Measurements from ENCODE around the gene DYNLRB2.

The DYNLRB2 gene

DNA sequence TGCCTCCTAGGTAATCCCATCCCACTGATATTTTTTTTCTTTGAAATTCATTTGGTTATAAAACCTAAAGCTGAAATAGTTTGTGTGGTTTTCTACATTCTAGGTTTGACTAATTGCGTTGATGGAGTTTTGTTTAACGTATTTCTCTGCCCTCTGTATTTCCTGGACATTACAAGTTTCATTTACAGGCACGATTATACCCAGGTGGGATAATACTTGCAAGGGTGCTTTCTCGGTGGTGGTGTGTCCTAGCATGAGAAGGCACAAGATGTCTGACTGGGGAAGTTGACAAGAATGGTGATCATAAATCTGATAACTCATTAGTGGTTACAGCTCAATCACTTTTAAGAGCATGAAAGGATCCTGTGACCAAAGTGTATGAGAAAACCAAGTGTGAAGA is 45.0 kb downstream of the DYNLRB2 start:
- H3F3A ChIP-seq (ENCODE audit: insufficient read depth, low read length): no peaks in the 10 kb centered on the region
- H3K27ac ChIP-seq (ENCODE audit: low read depth, low read length, poor library complexity, severe bottlenecking): no peak overlapping the region
- H2AFZ ChIP-seq (ENCODE audit: low read length): no peak overlapping the region
- TF ChIP-seq, protein P1, sequence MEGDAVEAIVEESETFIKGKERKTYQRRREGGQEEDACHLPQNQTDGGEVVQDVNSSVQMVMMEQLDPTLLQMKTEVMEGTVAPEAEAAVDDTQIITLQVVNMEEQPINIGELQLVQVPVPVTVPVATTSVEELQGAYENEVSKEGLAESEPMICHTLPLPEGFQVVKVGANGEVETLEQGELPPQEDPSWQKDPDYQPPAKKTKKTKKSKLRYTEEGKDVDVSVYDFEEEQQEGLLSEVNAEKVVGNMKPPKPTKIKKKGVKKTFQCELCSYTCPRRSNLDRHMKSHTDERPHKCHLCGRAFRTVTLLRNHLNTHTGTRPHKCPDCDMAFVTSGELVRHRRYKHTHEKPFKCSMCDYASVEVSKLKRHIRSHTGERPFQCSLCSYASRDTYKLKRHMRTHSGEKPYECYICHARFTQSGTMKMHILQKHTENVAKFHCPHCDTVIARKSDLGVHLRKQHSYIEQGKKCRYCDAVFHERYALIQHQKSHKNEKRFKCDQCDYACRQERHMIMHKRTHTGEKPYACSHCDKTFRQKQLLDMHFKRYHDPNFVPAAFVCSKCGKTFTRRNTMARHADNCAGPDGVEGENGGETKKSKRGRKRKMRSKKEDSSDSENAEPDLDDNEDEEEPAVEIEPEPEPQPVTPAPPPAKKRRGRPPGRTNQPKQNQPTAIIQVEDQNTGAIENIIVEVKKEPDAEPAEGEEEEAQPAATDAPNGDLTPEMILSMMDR (IDR thresholded peaks at IDR 0.05; ENCODE audit: low read length): no peak
- H3K9me2 ChIP-seq (ENCODE audit: low read depth, low read length): no peaks in the 10 kb centered on the region
- H3K9me3 ChIP-seq (ENCODE audit: low read length): no peaks in the 10 kb centered on the region
- H4K20me1 ChIP-seq (ENCODE audit: insufficient read depth, low read length): no peaks in the 10 kb centered on the region
- H3K36me3 ChIP-seq (ENCODE audit: insufficient read depth, low read length): no peaks in the 10 kb centered on the region
- no peaks in the 10 kb centered on the region for H3K4me1 ChIP-seq (ENCODE audit: insufficient read depth, low read length, severe bottlenecking)
- no peak overlapping the region for H3K4me3 ChIP-seq (ENCODE audit: low read depth, low read length, poor library complexity, severe bottlenecking)
- no peaks in the 10 kb centered on the region for H3K79me2 ChIP-seq (ENCODE audit: insufficient read depth, low read length)
- no peak overlapping the region for H3K9ac ChIP-seq (ENCODE audit: low read length)
- H3K27me3 ChIP-seq (ENCODE audit: insufficient read depth, low read length): no peaks in the 10 kb centered on the region
- H3K4me2 ChIP-seq (ENCODE audit: low read length): no peak overlapping the region

DNA sequence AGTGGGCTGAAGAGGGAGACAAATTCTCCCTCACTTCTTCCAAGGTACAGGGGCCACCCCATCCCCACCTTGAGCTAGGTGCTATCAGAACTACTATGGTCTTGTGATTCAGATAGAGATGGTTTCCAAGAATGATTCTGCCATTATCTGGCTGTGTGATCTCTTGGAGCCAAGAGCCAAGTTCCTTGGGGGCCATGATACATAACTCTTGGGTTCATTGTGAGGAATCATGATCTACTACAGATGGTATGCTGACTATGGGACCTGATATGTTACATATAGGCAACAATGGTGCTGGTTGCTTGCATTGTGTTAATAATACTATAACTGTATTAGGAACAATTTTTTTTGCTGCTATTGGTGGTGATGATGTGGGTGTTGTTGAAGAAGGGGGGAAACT is 45.7 kb downstream of the DYNLRB2 start:
- Histone ChIP-seq H3K27ac (ENCODE audit: low read depth, low read length, poor library complexity, severe bottlenecking) (no peak overlapping the region), H3K9ac (ENCODE audit: low read length) (no peak overlapping the region), H3K27me3 (ENCODE audit: insufficient read depth, low read length) (no peaks in the 10 kb centered on the region)

DNA sequence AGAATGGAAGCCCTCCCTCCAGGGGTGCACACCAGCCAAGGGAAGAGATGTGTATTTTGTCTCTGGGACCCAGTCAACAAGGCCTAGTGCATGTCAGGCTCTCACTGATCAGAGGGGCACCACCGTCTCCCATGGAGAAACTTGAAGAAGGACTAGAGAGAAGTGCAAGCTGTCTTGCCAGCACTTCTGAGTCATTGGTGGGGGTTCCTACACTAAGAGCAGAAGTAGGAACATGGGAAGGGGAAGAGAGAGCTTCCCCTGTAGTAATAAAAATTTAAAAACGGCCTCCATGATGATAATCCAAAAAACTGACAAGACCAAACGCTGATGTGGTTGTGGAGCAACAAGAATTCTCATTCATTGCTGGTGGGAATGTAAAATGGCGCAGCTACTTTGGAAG is 46.3 kb downstream of the DYNLRB2 start:
- H3K27me3 ChIP-seq (ENCODE audit: insufficient read depth, low read length): no peaks in the 10 kb centered on the region
- H3K4me1 ChIP-seq (ENCODE audit: insufficient read depth, low read length, severe bottlenecking): no peaks in the 10 kb centered on the region
- no peak overlapping the region for H3K27ac ChIP-seq (ENCODE audit: low read depth, low read length, poor library complexity, severe bottlenecking)

More for the DNA sequence above, 45.7 kb downstream of the DYNLRB2 start:
- Histone ChIP-seq H3K4me2 (ENCODE audit: low read length) (no peak overlapping the region), H3K4me1 (ENCODE audit: insufficient read depth, low read length, severe bottlenecking) (no peaks in the 10 kb centered on the region), H3F3A (ENCODE audit: insufficient read depth, low read length) (no peaks in the 10 kb centered on the region), H2AFZ (ENCODE audit: low read length) (no peak overlapping the region), H4K20me1 (ENCODE audit: insufficient read depth, low read length) (no peaks in the 10 kb centered on the region), H3K36me3 (ENCODE audit: insufficient read depth, low read length) (no peaks in the 10 kb centered on the region), H3K9me2 (ENCODE audit: low read depth, low read length) (no peaks in the 10 kb centered on the region), H3K9me3 (ENCODE audit: low read length) (no peaks in the 10 kb centered on the region), H3K79me2 (ENCODE audit: insufficient read depth, low read length) (no peaks in the 10 kb centered on the region), H3K4me3 (ENCODE audit: low read depth, low read length, poor library complexity, severe bottlenecking) (no peak overlapping the region)
- TF ChIP-seq EZH2 (IDR thresholded peaks at IDR 0.05; ENCODE audit: borderline replicate concordance, low read length): no peak
- TF ChIP-seq, protein P1 (IDR thresholded peaks at IDR 0.05; ENCODE audit: low read length): no peak

More for the DNA sequence above, 46.3 kb downstream of the DYNLRB2 start:
- TF ChIP-seq, protein P1 (IDR thresholded peaks at IDR 0.05; ENCODE audit: low read length): no peak
- no peak for TF ChIP-seq EZH2 (IDR thresholded peaks at IDR 0.05; ENCODE audit: borderline replicate concordance, low read length)
- H3F3A ChIP-seq (ENCODE audit: insufficient read depth, low read length): no peaks in the 10 kb centered on the region
- H3K9me2 ChIP-seq (ENCODE audit: low read depth, low read length): no peaks in the 10 kb centered on the region
- H3K79me2 ChIP-seq (ENCODE audit: insufficient read depth, low read length): no peaks in the 10 kb centered on the region
- no peak overlapping the region for H3K9ac ChIP-seq (ENCODE audit: low read length)
- H3K36me3 ChIP-seq (ENCODE audit: insufficient read depth, low read length): no peaks in the 10 kb centered on the region
- no peaks in the 10 kb centered on the region for H4K20me1 ChIP-seq (ENCODE audit: insufficient read depth, low read length)
- H3K4me2 ChIP-seq (ENCODE audit: low read length): no peak overlapping the region
- H2AFZ ChIP-seq (ENCODE audit: low read length): no peak overlapping the region
- H3K9me3 ChIP-seq (ENCODE audit: low read length): no peaks in the 10 kb centered on the region
- H3K4me3 ChIP-seq (ENCODE audit: low read depth, low read length, poor library complexity, severe bottlenecking): no peak overlapping the region
